ENCODE measurements around the gene HSPA1L. TPM values are rescaled to one million over a fixed set of nuclear protein-coding genes. Genes with fewer than 3 reads are reported as not detected.
"Not testable (repeated sequence)": the region's sequence is repeated elsewhere in the genome, so short reads cannot be mapped to it uniquely, and the experiment has no call there.

Gene HSPA1L
- total RNA-seq, 2 experiments from 2014 or later = 2.8 to 3.0 TPM

- CTCF ChIA-PET = interaction anchor here (2.6 kb wide), 1 partner anchor 14 kb away, joined by 9 read pairs; the partner anchor contains the start of gene LSM2
- no peaks in the 10 kb centered on the region for H3K27me3 Mint-ChIP-seq
These were observed 6.4 kb upstream of the HSPA1L start for GRCh38 chr6:31821301-31822035.

GRCh38 chr6:31820399-31820798 lies 5.3 kb upstream of the HSPA1L start:
- ChIA-PET POLR2A (interaction anchor here (1.2 to 6.4 kb wide), 6 partner anchors 8 to 168 kb away, joined by 4 to 95 read pairs (median 5); partner anchors contain the start of genes BAG6, CLIC1, LSM2 and MSH5), CTCF (interaction anchor here (1.2 to 1.5 kb wide), 2 partner anchors 14 to 82 kb away, joined by 5 to 6 read pairs; partner anchors contain the start of gene LSM2)
- not testable (repeated sequence) for DNase-seq, H3K27me3 Mint-ChIP-seq, H3K9me3 Mint-ChIP-seq
- peak overlapping the region; percentile 92 for H3K4me3 Mint-ChIP-seq
- peak overlapping the region; percentile 94 for H3K27ac Mint-ChIP-seq
- peaks cover 50% of the 10 kb centered on the region for H3K4me1 Mint-ChIP-seq
- H3K36me3 Mint-ChIP-seq (ENCODE audit: low read depth) = peaks cover 20% of the 10 kb centered on the region

More at GRCh38 chr6:31821301-31822035, 6.4 kb upstream of the HSPA1L start:
- peak; percentile 63 for DNase-seq
- peak overlapping the region; percentile 92 for H3K4me3 Mint-ChIP-seq
- H3K9me3 Mint-ChIP-seq = no peaks in the 10 kb centered on the region
- POLR2A ChIA-PET = interaction anchor here (0.7 to 6.4 kb wide), 10 partner anchors 9 to 1150 kb away, joined by 3 to 95 read pairs (median 4); partner anchors contain the start of genes CLIC1, CSNK2B, GPANK1 and LSM2
- H3K27ac Mint-ChIP-seq = peak overlapping the region; percentile 94
- H3K36me3 Mint-ChIP-seq (ENCODE audit: low read depth) = peaks cover 20% of the 10 kb centered on the region
- peaks cover 59% of the 10 kb centered on the region for H3K4me1 Mint-ChIP-seq

- H3K4me3 Mint-ChIP-seq = peak overlapping the region; percentile 53
- POLR2A ChIA-PET = interaction anchor here (1.2 to 6.4 kb wide), 4 partner anchors 13 to 167 kb away, joined by 4 to 95 read pairs (median 4); partner anchors contain the start of genes BAG6, CLIC1, LSM2 and MSH5
- H3K36me3 Mint-ChIP-seq (ENCODE audit: low read depth) = peaks cover 20% of the 10 kb centered on the region
- peaks cover 45% of the 10 kb centered on the region for H3K4me1 Mint-ChIP-seq
- no peak for DNase-seq
- H3K27me3 Mint-ChIP-seq = no peaks in the 10 kb centered on the region
- CTCF ChIA-PET = interaction anchor here (1.2 to 1.5 kb wide), 2 partner anchors 13 to 82 kb away, joined by 5 to 6 read pairs; partner anchors contain the start of gene LSM2
- H3K9me3 Mint-ChIP-seq = no peaks in the 10 kb centered on the region
- peak overlapping the region; percentile 66 for H3K27ac Mint-ChIP-seq
These were observed 4.8 kb upstream of the HSPA1L start for GRCh38 chr6:31819871-31820299.

- CTCF ChIA-PET = interaction anchor here (0.8 to 2.3 kb wide), 12 partner anchors 9 to 277 kb away, joined by 3 to 14 read pairs (median 4); partner anchors contain the start of genes DDAH2, DDX39B, HSPA1B and LSM2
- not testable (repeated sequence) for H3K9me3 Mint-ChIP-seq, DNase-seq, H3K27me3 Mint-ChIP-seq
- Mint-ChIP-seq H3K27ac (peak overlapping the region; percentile 96), H3K4me1 (peaks cover 48% of the 10 kb centered on the region), H3K36me3 (ENCODE audit: low read depth) (peaks cover 18% of the 10 kb centered on the region), H3K4me3 (peak overlapping the region; percentile 91)
- POLR2A ChIA-PET = interaction anchor here (0.6 to 6.4 kb wide), 14 partner anchors 9 to 157 kb away, joined by 3 to 95 read pairs (median 4); partner anchors contain the start of genes C6orf47, CLIC1, DDAH2 and GPANK1
These were observed 2.9 kb upstream of the HSPA1L start for GRCh38 chr6:31817929-31818511.

- CTCF ChIA-PET = interaction anchor here (0.8 to 2.3 kb wide), 11 partner anchors 10 to 276 kb away, joined by 3 to 14 read pairs (median 6); partner anchors contain the start of genes DDAH2, DDX39B, HSPA1B and LSM2
- H3K27ac Mint-ChIP-seq = peak overlapping the region; percentile 96
- POLR2A ChIA-PET = interaction anchor here (1.0 to 6.4 kb wide), 12 partner anchors 10 to 157 kb away, joined by 3 to 95 read pairs (median 5); partner anchors contain the start of genes C6orf47, CLIC1, DDAH2 and GPANK1
- peaks cover 49% of the 10 kb centered on the region for H3K4me1 Mint-ChIP-seq
- not testable (repeated sequence) for H3K9me3 Mint-ChIP-seq, H3K27me3 Mint-ChIP-seq, DNase-seq
- H3K4me3 Mint-ChIP-seq = peak overlapping the region; percentile 91
- peaks cover 18% of the 10 kb centered on the region for H3K36me3 Mint-ChIP-seq (ENCODE audit: low read depth)
These were observed 2.2 kb upstream of the HSPA1L start for GRCh38 chr6:31817133-31817928.

GRCh38 chr6:31814677-31815024 lies 432 bp downstream of the HSPA1L start:
- Mint-ChIP-seq H3K36me3 (ENCODE audit: low read depth) (peaks cover 24% of the 10 kb centered on the region), H3K4me1 (peaks cover 51% of the 10 kb centered on the region)
- POLR2A ChIA-PET = interaction anchor here (0.8 to 5.6 kb wide), 15 partner anchors 8 to 273 kb away, joined by 3 to 98 read pairs (median 7); partner anchors contain the start of genes CLIC1, CSNK2B, DDX39B and GPANK1

GRCh38 chr6:31813465-31813849 lies 1.6 kb downstream of the HSPA1L start:
- Mint-ChIP-seq H3K27me3 (no peaks in the 10 kb centered on the region), H3K4me1 (peaks cover 44% of the 10 kb centered on the region), H3K9me3 (no peaks in the 10 kb centered on the region), H3K27ac (peak overlapping the region; percentile 96), H3K36me3 (ENCODE audit: low read depth) (peaks cover 22% of the 10 kb centered on the region), H3K4me3 (peak overlapping the region; percentile 71)
- ChIA-PET CTCF (interaction anchor here (1.1 to 2.9 kb wide), 9 partner anchors 7 to 84 kb away, joined by 3 to 14 read pairs (median 7); partner anchors contain the start of genes CLIC1, HSPA1B, LSM2 and VARS1), POLR2A (interaction anchor here (1.1 to 5.6 kb wide), 12 partner anchors 8 to 272 kb away, joined by 3 to 98 read pairs (median 8); partner anchors contain the start of genes CLIC1, DDX39B, HSPA1B and MSH5)
- no peak for DNase-seq

More at GRCh38 chr6:31814677-31815024, 432 bp downstream of the HSPA1L start:
- peak; percentile 82 for DNase-seq
- Mint-ChIP-seq H3K27me3 (no peaks in the 10 kb centered on the region), H3K4me3 (peak overlapping the region; percentile 83), H3K27ac (peak overlapping the region; percentile 82), H3K9me3 (no peaks in the 10 kb centered on the region)
- CTCF ChIA-PET = interaction anchor here (0.8 to 2.9 kb wide), 11 partner anchors 8 to 273 kb away, joined by 3 to 14 read pairs (median 5); partner anchors contain the start of genes DDX39B, HSPA1B, LSM2 and VARS1

GRCh38 chr6:31811645-31812044 lies 3.4 kb downstream of the HSPA1L start:
- ChIA-PET POLR2A (interaction anchor here (0.7 to 5.6 kb wide), 9 partner anchors 8 to 160 kb away, joined by 3 to 98 read pairs (median 10); partner anchors contain the start of genes CLIC1, HSPA1B, MSH5 and VARS1), CTCF (interaction anchor here (2.9 kb wide), 1 partner anchor 15 kb away, joined by 14 read pairs; the partner anchor contains the start of gene HSPA1B)
- Mint-ChIP-seq H3K4me3 (no peak overlapping the region), H3K27ac (peak overlapping the region; percentile 96), H3K4me1 (peaks cover 41% of the 10 kb centered on the region), H3K9me3 (no peaks in the 10 kb centered on the region), H3K27me3 (no peaks in the 10 kb centered on the region), H3K36me3 (ENCODE audit: low read depth) (peaks cover 13% of the 10 kb centered on the region)
- no peak for DNase-seq

- H3K27me3 Mint-ChIP-seq, H3K9me3 Mint-ChIP-seq, H3K27ac Mint-ChIP-seq, H3K4me3 Mint-ChIP-seq, DNase-seq: not testable (repeated sequence)
- ChIA-PET CTCF (interaction anchor here (3.6 kb wide), 1 partner anchor 12 kb away, joined by 23 read pairs; the partner anchor contains the start of gene VARS1), POLR2A (interaction anchor here (4.0 kb wide), 1 partner anchor 11 kb away, joined by 51 read pairs; the partner anchor contains the start of gene VARS1)
- Mint-ChIP-seq H3K4me1 (peaks cover 55% of the 10 kb centered on the region), H3K36me3 (ENCODE audit: low read depth) (peaks cover 26% of the 10 kb centered on the region)
These were observed 6.5 kb downstream of the HSPA1L start for GRCh38 chr6:31808599-31808998.

- H3K4me1 Mint-ChIP-seq = peaks cover 43% of the 10 kb centered on the region
- CTCF ChIA-PET = interaction anchor here (0.6 to 3.6 kb wide), 21 partner anchors 8 to 461 kb away, joined by 3 to 23 read pairs (median 7); partner anchors contain the start of genes DDAH2, HSPA1A, HSPA1B and HSPA1L
- H3K27me3 Mint-ChIP-seq = no peaks in the 10 kb centered on the region
- POLR2A ChIA-PET = interaction anchor here (0.6 to 4.0 kb wide), 34 partner anchors 8 to 1167 kb away, joined by 3 to 57 read pairs (median 5); partner anchors contain the start of genes ABHD16A, BAG6, C6orf47 and CLIC1
- peaks cover 35% of the 10 kb centered on the region for H3K36me3 Mint-ChIP-seq (ENCODE audit: low read depth)
- peak within 1 kb of the TSS; percentile 91 for H3K27ac Mint-ChIP-seq
- DNase-seq = peak; percentile 98
- peak within 1 kb of the TSS; percentile 91 for H3K4me3 Mint-ChIP-seq
- H3K9me3 Mint-ChIP-seq = no peaks in the 10 kb centered on the region
These were observed 8.4 kb downstream of the HSPA1L start, which contains the start of gene LSM2 for GRCh38 chr6:31806470-31807272. Gene LSM2, minus strand, starts transcription at chr6:31806966. Its CDS starts 209 bp downstream, at chr6:31806757.
